Thyroid gland (tissue), 4 donors: ENCODE results near the gene BTG3.

Source experiments
- CTCF ChIP-seq, 6 experiments: fragments of 200-600 bp in 3 of 6; fragments of 450-650 bp in 3 of 6; sonication (generic) in 3 of 6; IDR thresholded peaks; one replicate each; pipeline ENCODE4 v1.5.1; 2016 to 2019; ENCODE audit warnings: antibody characterized with exemption in 6 of 6, mild to moderate bottlenecking in 2 of 6, inconsistent platforms in 1 of 6, moderate library complexity in 1 of 6
- POLR2A ChIP-seq, 2 donors: fragments of 450-650 bp; IDR thresholded peaks; one replicate each; pipeline ENCODE4 v1.6.1; 2017; ENCODE audit warnings: antibody characterized with exemption in 2 of 2, mild to moderate bottlenecking in 2 of 2, moderate library complexity in 1 of 2

DNA sequence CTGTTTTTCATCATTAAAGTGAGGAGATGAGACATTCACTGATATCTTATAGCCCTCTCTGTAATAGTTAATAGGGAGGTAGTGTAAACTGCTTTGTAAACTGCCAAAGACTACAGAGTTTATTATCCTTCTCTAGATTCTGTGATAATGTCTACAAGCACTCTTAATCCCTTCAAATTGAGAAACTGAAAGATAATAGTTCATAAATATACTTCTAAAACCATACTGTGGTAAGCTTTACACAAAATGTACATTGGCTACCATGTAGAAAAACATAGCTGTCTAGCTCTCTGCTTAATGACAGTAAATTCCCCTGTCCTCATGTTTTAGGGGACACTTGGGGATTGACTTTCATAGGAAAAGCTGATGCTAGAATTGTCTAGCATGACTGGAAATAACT, 60.3 kb downstream of the BTG3 start:
- TF ChIP-seq CTCF (IDR thresholded peaks at IDR 0.05) (no peak), POLR2A (IDR thresholded peaks at IDR 0.05) (no peak)
